PC-3 (cell line): ENCODE data around the gene FCRLB.
A peak's percentile ranks its signal among the peaks of the same experiment; 100 is the strongest.

Source experiments
- EZH2 ChIP-seq: fragments of 300-600 bp; sonication (generic); IDR thresholded peaks from one replicate; pipeline ENCODE4 v1.6.1; 2017; ENCODE audit warnings: antibody characterized with exemption, mild to moderate bottlenecking, low read length; ENCODE audit not compliant: unreplicated experiment
- EZH2phosphoT487 ChIP-seq: fragments of 300-600 bp; sonication (generic); IDR thresholded peaks from 2 replicates; pipeline ENCODE4 v1.6.1; 2018; ENCODE audit warnings: mild to moderate bottlenecking, antibody characterized with exemption, low read length, borderline replicate concordance
- TF ChIP-seq, protein P1 (sequence below): fragments of 300-600 bp; sonication (generic); conservative IDR thresholded peaks from 2 replicates; pipeline ENCODE4 v1.5.1; 2017; ENCODE audit warnings: antibody characterized with exemption, low read depth, mild to moderate bottlenecking, low read length

DNA sequence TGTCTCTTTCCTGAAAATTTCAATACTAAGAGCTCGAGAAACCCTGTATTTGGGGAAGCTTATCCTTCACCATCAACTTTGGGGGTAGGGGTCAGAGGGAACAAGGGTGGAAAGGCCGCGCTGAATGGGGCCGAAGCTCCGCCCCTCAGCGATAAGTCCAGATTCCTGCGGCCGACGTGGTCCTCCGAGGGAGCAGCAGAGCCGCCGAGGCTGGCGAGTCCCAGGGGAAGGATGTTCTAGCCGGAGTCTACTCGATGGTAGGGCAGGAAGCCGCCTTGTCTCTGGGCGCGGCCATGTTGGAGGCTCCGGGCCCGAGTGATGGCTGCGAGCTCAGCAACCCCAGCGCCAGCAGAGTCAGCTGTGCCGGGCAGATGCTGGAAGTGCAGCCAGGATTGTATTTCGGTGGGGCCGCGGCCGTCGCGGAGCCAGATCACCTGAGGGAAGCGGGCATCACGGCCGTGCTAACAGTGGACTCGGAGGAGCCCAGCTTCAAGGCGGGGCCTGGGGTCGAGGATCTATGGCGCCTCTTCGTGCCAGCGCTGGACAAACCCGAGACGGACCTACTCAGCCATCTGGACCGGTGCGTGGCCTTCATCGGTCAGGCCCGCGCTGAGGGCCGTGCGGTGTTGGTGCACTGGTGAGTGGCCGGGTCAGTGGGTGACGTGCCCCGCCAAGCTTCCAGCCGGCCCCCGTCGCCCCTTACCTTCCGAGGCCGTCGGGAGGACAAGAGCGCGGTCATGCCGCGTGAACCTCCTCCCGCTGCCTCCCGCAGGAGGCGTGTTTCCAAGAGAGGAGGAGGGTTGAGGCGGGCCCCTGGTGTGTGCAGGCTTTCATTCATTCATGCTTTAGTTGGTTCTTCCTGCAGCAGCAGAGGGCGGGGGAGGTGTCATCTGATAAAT, 28.4 kb downstream of the FCRLB start, which contains the start of gene DUSP12:
- TF ChIP-seq, protein P1, sequence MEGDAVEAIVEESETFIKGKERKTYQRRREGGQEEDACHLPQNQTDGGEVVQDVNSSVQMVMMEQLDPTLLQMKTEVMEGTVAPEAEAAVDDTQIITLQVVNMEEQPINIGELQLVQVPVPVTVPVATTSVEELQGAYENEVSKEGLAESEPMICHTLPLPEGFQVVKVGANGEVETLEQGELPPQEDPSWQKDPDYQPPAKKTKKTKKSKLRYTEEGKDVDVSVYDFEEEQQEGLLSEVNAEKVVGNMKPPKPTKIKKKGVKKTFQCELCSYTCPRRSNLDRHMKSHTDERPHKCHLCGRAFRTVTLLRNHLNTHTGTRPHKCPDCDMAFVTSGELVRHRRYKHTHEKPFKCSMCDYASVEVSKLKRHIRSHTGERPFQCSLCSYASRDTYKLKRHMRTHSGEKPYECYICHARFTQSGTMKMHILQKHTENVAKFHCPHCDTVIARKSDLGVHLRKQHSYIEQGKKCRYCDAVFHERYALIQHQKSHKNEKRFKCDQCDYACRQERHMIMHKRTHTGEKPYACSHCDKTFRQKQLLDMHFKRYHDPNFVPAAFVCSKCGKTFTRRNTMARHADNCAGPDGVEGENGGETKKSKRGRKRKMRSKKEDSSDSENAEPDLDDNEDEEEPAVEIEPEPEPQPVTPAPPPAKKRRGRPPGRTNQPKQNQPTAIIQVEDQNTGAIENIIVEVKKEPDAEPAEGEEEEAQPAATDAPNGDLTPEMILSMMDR: peak; percentile 36
- TF ChIP-seq EZH2phosphoT487 (no peak), EZH2 (no peak)
